Neural cell (in vitro differentiated cells): Measurements from ENCODE around the gene IGF1R.

ENCODE experiments used
- CTCF ChIP-seq: fragments of 450-650 bp; IDR thresholded peaks from 2 replicates; pipeline ENCODE4 v1.5.1; 2014; ENCODE audit warnings: antibody characterized with exemption, mild to moderate bottlenecking, moderate library complexity; ENCODE audit not compliant: poor library complexity, severe bottlenecking
- EP300 ChIP-seq: fragments of 450-650 bp; conservative IDR thresholded peaks from 2 replicates; pipeline ENCODE4 v1.6.1; 2014; ENCODE audit warnings: antibody characterized with exemption, mild to moderate bottlenecking, moderate library complexity; ENCODE audit not compliant: poor library complexity, severe bottlenecking
- EZH2 ChIP-seq: fragments of 200-600, 300-800 bp; shearing (Covaris generic), sonication (generic); IDR thresholded peaks from 2 replicates; pipeline ENCODE4 v1.6.1; 2014; ENCODE audit warnings: antibody characterized with exemption, low read length, borderline replicate concordance, mild to moderate bottlenecking; ENCODE audit not compliant: insufficient read depth, poor library complexity, severe bottlenecking
- MXI1 ChIP-seq: fragments of 450-650 bp; conservative IDR thresholded peaks from 2 replicates; pipeline ENCODE4 v1.6.1; 2014; ENCODE audit warnings: antibody characterized with exemption, mild to moderate bottlenecking; ENCODE audit not compliant: poor library complexity, severe bottlenecking
- POLR2AphosphoS5 ChIP-seq: IDR thresholded peaks from 2 replicates; pipeline ENCODE4 v1.6.1; 2012
- RAD21 ChIP-seq: fragments of 450-650 bp; conservative IDR thresholded peaks from 2 replicates; pipeline ENCODE4 v1.6.1; 2014; ENCODE audit warnings: antibody characterized with exemption, mild to moderate bottlenecking, moderate library complexity
- SMC3 ChIP-seq: fragments of 450-650 bp; conservative IDR thresholded peaks from 2 replicates; pipeline ENCODE4 v1.6.1; 2014; ENCODE audit warnings: antibody characterized with exemption, mild to moderate bottlenecking, moderate library complexity; ENCODE audit not compliant: poor library complexity
- TAF1 ChIP-seq: IDR thresholded peaks from 2 replicates; pipeline ENCODE4 v1.6.1; 2012; ENCODE audit warnings: low read depth

DNA sequence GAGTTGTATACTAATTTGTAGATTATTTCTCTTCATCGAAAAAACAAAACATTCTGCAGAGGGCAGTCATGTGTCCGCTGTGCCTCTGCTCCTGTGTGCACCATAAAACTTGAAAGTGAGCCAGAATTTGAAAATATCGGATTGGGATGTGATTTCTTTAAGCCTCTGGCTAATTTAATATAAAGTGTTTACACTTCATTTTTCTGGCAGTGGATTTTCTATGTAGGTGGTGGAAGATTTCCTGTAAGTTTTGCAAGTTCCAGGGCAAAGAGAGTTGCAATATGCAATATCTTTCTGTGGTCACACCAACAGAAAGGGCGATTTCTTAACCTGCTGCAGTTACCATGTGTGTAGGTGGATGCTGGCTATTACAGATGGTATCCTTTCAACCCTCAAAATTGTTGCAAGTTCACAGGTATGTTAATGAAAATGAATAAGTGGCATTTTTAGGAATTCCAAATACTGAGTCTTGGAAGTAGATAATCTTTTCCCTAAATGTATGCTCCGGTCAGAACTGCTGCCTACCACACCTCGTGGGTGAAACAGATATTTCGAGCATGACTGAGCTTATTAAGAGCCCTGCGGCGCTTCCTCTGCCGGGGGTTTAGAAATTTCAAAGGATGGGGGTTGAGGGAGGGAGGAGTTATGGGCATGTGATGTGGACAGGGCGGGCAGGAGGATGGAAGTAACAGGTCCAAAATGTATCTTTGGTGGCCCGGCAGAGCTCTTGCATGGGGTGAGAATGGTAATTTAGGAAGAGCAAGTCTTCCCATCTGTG, 225.3 kb downstream of the IGF1R start:
- TF ChIP-seq CTCF (no peak), TAF1 (no peak), MXI1 (no peak), EZH2 (no peak), SMC3 (no peak), POLR2AphosphoS5 (no peak), RAD21 (no peak), EP300 (no peak)
